Chondrocyte (in vitro differentiated cells): ENCODE data around the gene RBM39. TPM values are rescaled to one million over a fixed set of nuclear protein-coding genes. Genes with fewer than 3 reads are reported as not detected.
"Not testable (repeated sequence)": the region's sequence is repeated elsewhere in the genome, so short reads cannot be mapped to it uniquely, and the experiment has no call there.

ENCODE experiments used
- DNase-seq: peaks from one replicate; pipeline ENCODE4 v3.0.0; 2021; ENCODE audit warnings: mixed read lengths, low spot score
- H3K27ac Mint-ChIP-seq: one replicate; pipeline ENCODE4 v1.8.0; 2021; ENCODE audit warnings: mild to moderate bottlenecking, moderate library complexity, mixed read lengths; ENCODE audit not compliant: unreplicated experiment
- H3K27me3 Mint-ChIP-seq: 2 replicates; pipeline ENCODE4 v1.8.0; 2021; ENCODE audit warnings: low read depth, mixed read lengths
- H3K36me3 Mint-ChIP-seq: 2 replicates; pipeline ENCODE4 v1.8.0; 2021; ENCODE audit warnings: low read depth, mixed read lengths
- H3K4me1 Mint-ChIP-seq: 2 replicates; pipeline ENCODE4 v1.8.0; 2021; ENCODE audit warnings: low read depth, mild to moderate bottlenecking, mixed read lengths
- H3K4me3 Mint-ChIP-seq: one replicate; pipeline ENCODE4 v1.8.0; 2021; ENCODE audit warnings: mild to moderate bottlenecking, moderate library complexity, mixed read lengths; ENCODE audit not compliant: unreplicated experiment
- H3K9me3 Mint-ChIP-seq: 2 replicates; pipeline ENCODE4 v1.8.0; 2021; ENCODE audit warnings: low read depth, mixed read lengths
- total RNA-seq: library from RNA; stranded (reverse); gene quantifications from 3 replicates; pipeline ENCODE4 v1.2.1, GENCODE V29; 2021
- TF ChIP-seq, protein P1 (sequence below): fragments of 200-600 bp; sonication (generic); IDR thresholded peaks from 2 replicates; pipeline ENCODE4 v1.5.0; 2021; ENCODE audit warnings: antibody characterized with exemption, mild to moderate bottlenecking, moderate library complexity

RBM39 gene
- total RNA-seq, 1 donor from 2014 or later = 217 TPM

DNA sequence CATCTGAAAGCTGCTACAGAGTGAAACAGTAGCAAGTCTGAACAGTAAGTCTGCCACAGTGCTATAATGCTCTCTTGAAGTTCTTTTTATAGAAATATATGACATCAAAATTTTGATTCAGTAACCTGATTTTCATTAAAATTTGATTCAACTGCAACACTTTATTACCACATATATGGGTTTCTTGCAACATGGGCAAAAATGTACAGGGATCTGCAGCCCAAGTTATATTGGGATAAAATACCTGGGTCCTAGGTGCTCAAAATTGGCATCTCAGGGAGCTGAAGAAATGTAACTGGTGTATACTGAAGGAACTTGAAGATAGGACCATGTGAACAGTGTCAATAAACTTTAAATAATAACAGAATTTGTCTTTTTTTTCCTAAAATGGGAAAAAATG lies 32.0 kb downstream of the RBM39 start:
- H3K4me1 Mint-ChIP-seq = peaks cover 18% of the 10 kb centered on the region
- no peaks in the 10 kb centered on the region for H3K27me3 Mint-ChIP-seq
- TF ChIP-seq, protein P1, sequence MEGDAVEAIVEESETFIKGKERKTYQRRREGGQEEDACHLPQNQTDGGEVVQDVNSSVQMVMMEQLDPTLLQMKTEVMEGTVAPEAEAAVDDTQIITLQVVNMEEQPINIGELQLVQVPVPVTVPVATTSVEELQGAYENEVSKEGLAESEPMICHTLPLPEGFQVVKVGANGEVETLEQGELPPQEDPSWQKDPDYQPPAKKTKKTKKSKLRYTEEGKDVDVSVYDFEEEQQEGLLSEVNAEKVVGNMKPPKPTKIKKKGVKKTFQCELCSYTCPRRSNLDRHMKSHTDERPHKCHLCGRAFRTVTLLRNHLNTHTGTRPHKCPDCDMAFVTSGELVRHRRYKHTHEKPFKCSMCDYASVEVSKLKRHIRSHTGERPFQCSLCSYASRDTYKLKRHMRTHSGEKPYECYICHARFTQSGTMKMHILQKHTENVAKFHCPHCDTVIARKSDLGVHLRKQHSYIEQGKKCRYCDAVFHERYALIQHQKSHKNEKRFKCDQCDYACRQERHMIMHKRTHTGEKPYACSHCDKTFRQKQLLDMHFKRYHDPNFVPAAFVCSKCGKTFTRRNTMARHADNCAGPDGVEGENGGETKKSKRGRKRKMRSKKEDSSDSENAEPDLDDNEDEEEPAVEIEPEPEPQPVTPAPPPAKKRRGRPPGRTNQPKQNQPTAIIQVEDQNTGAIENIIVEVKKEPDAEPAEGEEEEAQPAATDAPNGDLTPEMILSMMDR = no peak
- no peak for DNase-seq
- H3K36me3 Mint-ChIP-seq = peaks cover 43% of the 10 kb centered on the region
- H3K4me3 Mint-ChIP-seq = no peak overlapping the region
- H3K27ac Mint-ChIP-seq = peak overlapping the region; percentile 27
- no peaks in the 10 kb centered on the region for H3K9me3 Mint-ChIP-seq

DNA sequence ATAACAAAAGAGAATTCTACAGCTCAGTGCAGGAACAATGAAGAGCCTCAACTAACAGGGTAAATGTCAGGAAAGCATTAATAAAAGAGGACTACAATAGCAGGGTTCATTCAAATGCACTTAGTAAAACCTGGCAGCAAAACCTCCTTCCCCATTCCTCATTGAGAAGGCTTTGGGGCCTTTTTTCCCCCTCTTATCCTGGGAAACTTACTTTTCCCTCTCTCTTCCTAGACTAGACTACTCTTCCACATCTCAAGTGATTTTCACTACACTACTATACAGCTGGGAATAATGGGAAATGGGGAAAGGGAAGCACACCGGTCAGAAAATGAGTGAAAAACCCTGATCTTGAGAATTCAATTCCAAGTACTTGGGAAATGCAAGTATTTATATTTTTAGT lies 32.8 kb downstream of the RBM39 start:
- no peak overlapping the region for H3K4me3 Mint-ChIP-seq
- peaks cover 47% of the 10 kb centered on the region for H3K36me3 Mint-ChIP-seq
- TF ChIP-seq, protein P1 = no peak
- peak overlapping the region; percentile 66 for H3K27ac Mint-ChIP-seq
- no peaks in the 10 kb centered on the region for H3K27me3 Mint-ChIP-seq
- DNase-seq = no peak
- no peaks in the 10 kb centered on the region for H3K9me3 Mint-ChIP-seq
- peaks cover 18% of the 10 kb centered on the region for H3K4me1 Mint-ChIP-seq

DNA sequence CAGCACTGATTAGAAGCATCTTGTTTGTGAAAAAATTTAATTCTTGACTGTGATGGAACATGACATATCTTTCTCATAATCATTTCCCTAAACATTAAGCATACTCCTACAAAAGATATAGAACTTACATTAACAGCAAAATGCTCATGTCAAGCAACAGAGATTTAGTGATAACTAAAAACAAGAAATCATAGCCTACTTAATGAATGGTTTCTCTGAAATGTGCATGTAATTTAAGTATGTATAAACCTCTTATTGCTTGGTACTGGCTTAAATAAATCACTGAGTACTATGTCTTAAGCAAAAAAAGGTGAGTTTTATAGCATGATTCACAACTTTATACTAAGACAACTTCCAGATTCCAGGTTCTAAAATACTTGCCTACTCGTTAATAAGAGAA lies 33.6 kb downstream of the RBM39 start:
- Mint-ChIP-seq H3K27ac (no peak overlapping the region), H3K4me3 (no peak overlapping the region), H3K36me3 (peaks cover 51% of the 10 kb centered on the region), H3K9me3 (no peaks in the 10 kb centered on the region), H3K4me1 (peaks cover 22% of the 10 kb centered on the region), H3K27me3 (no peaks in the 10 kb centered on the region)
- TF ChIP-seq, protein P1 = no peak
- DNase-seq = no peak

DNA sequence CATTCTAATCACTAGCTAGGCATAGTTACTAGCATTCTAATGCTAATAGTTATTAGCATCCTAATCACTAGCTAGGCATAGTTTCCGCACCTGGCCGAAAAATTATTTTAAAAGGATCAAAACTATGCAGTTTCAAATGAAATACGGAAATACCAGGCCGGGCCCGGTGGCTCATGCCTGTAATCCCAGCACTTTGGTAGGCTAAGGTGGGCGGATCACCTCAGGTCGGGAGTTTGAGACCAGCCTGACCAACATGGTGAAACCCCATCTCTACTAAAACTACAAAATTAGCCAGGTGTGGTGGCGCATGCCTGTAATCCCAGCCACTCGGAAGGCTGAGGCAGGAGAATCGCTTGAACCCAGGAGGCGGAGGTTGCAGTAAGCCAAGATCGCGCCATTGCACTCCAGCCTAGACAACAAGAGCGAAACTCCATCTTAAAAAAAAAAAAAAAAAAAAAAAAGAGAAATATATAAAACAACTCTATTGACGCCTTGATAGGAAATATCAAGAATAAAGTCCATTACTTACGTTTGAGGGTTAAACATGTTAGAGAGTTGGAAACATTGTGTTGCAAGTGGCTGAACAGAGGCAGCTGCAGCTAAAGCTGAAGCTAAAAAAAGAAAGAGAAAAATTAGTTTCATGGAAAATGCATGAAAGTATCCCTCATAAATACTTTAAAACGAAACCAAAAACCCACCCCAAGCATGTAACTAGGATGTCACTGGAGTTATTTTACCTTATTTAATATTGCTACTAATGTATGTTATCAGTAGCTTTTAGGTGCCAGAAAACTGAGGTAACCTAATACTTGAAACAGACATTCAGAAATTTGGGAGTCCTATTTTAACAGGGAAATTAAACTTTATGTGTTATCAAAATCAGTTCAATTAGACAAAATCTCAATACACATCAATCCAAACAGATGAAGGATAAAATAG lies 35.2 kb downstream of the RBM39 start:
- Mint-ChIP-seq H3K4me1 (peaks cover 24% of the 10 kb centered on the region), H3K36me3 (peaks cover 53% of the 10 kb centered on the region)
- not testable (repeated sequence) for H3K4me3 Mint-ChIP-seq, DNase-seq, H3K27ac Mint-ChIP-seq, H3K27me3 Mint-ChIP-seq, H3K9me3 Mint-ChIP-seq

DNA sequence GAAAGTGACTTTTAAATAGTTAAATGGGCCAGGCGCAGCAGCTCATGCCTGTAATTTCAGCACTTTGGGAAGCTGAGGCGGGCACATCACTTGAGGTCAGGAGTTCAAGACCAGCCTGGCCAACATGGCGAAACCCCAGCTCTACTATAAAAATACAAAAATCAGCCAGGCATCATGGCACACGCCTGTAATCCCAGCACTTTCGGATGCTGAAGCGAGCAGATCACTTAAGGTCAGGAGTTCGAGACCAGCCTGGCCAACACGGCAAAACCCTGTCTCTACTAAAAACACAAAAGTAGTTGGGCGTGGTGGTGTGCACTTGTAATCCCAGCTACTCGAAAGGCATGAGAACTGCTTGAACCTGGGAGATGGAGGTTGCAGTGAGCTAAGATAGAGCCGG lies 36.2 kb downstream of the RBM39 start:
- Mint-ChIP-seq H3K36me3 (peaks cover 48% of the 10 kb centered on the region), H3K4me1 (peaks cover 23% of the 10 kb centered on the region)
- not testable (repeated sequence) for DNase-seq, H3K4me3 Mint-ChIP-seq, H3K27ac Mint-ChIP-seq, H3K27me3 Mint-ChIP-seq, H3K9me3 Mint-ChIP-seq

DNA sequence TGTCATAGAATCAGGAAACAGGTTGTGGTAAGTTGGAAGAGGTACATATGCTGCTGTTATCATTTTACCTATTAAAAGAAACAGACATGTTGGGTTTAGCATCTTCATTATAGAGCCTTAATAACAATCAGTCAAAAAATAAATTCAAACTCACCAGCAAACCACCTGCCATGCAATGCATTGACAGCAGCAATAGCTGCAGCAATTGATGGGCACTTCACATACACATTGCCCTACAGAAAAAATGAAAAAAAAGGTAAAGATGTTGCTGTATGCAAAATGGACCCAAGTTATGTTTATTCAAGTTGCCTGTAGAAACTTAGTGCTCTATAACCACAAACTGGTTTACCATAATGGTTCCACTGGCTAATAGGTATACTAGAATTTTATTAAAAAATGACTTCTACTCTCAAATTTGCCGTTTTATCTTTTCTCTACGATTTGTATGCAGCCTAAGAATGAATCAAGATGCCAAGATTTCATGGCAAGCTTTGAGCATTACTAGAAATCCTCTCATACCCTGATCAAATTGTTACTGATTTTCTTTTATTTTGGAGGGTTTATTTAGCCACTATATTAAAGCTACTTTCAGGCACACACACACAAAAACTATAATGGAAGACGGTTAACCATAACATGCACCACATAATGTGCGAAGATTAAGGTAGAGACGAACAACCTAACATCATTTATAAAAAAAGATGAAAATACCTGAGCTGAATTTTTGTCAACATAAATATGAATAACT lies 37.4 kb downstream of the RBM39 start:
- TF ChIP-seq, protein P1 = no peak
- no peak for DNase-seq
- peak overlapping the region; percentile 1 for H3K27ac Mint-ChIP-seq
- H3K4me3 Mint-ChIP-seq = no peak overlapping the region
- peaks cover 31% of the 10 kb centered on the region for H3K4me1 Mint-ChIP-seq
- H3K27me3 Mint-ChIP-seq = no peaks in the 10 kb centered on the region
- peaks cover 43% of the 10 kb centered on the region for H3K36me3 Mint-ChIP-seq
- no peaks in the 10 kb centered on the region for H3K9me3 Mint-ChIP-seq
